ENCODE results near the gene NOL4L.

Gene NOL4L

GRCh38 chr20:32585011-32585585 lies at the start of gene NOL4L:
Gene NOL4L (minus strand): TSS chr20:32585333. CDS start chr20:32584890, 443 bp downstream.
- H3K4me1 ChIP-seq (ENCODE audit: insufficient read depth, low read length, severe bottlenecking): no peaks in the 10 kb centered on the region
- H3K9ac ChIP-seq (ENCODE audit: low read length): peak within 1 kb of the TSS; percentile 55; the same call in 1 of the 2 replicates
- no peaks in the 10 kb centered on the region; the same call in 1 of the 2 replicates for H3K27me3 ChIP-seq (ENCODE audit: insufficient read depth, low read length)
- H3K9me3 ChIP-seq (ENCODE audit: low read length): no peaks in the 10 kb centered on the region
- H3K79me2 ChIP-seq (ENCODE audit: insufficient read depth, low read length): no peaks in the 10 kb centered on the region
- no peaks in the 10 kb centered on the region for H3K36me3 ChIP-seq (ENCODE audit: insufficient read depth, low read length)
- no peaks in the 10 kb centered on the region for H3F3A ChIP-seq (ENCODE audit: insufficient read depth, low read length)
- H3K4me3 ChIP-seq (ENCODE audit: low read depth, low read length, poor library complexity, severe bottlenecking): peak within 1 kb of the TSS; percentile 74
- peak within 1 kb of the TSS; percentile 99 for H3K4me2 ChIP-seq (ENCODE audit: low read length)
- no peak within 1 kb of the TSS for H2AFZ ChIP-seq (ENCODE audit: low read length)
- no peak for TF ChIP-seq CTCF (IDR thresholded peaks at IDR 0.05; ENCODE audit: low read length)
- no peak for TF ChIP-seq EZH2 (IDR thresholded peaks at IDR 0.05; ENCODE audit: borderline replicate concordance, low read length)
- H3K27ac ChIP-seq (ENCODE audit: low read depth, low read length, poor library complexity, severe bottlenecking): no peak within 1 kb of the TSS
- no peaks in the 10 kb centered on the region for H3K9me2 ChIP-seq (ENCODE audit: low read depth, low read length)
- H4K20me1 ChIP-seq (ENCODE audit: insufficient read depth, low read length): no peaks in the 10 kb centered on the region

GRCh38 chr20:32634041-32634805 lies 49.1 kb upstream of the NOL4L start:
- Histone ChIP-seq H3F3A (ENCODE audit: insufficient read depth, low read length) (no peaks in the 10 kb centered on the region), H3K9me3 (ENCODE audit: low read length) (no peaks in the 10 kb centered on the region), H3K36me3 (ENCODE audit: insufficient read depth, low read length) (no peaks in the 10 kb centered on the region), H2AFZ (ENCODE audit: low read length) (no peak overlapping the region), H3K4me3 (ENCODE audit: low read depth, low read length, poor library complexity, severe bottlenecking) (no peak overlapping the region), H3K27ac (ENCODE audit: low read depth, low read length, poor library complexity, severe bottlenecking) (no peak overlapping the region), H3K27me3 (ENCODE audit: insufficient read depth, low read length) (no peaks in the 10 kb centered on the region), H3K9ac (ENCODE audit: low read length) (no peak overlapping the region), H3K4me1 (ENCODE audit: insufficient read depth, low read length, severe bottlenecking) (peaks cover 29% of the 10 kb centered on the region), H4K20me1 (ENCODE audit: insufficient read depth, low read length) (no peaks in the 10 kb centered on the region), H3K4me2 (ENCODE audit: low read length) (no peak overlapping the region), H3K9me2 (ENCODE audit: low read depth, low read length) (no peaks in the 10 kb centered on the region), H3K79me2 (ENCODE audit: insufficient read depth, low read length) (no peaks in the 10 kb centered on the region)
- TF ChIP-seq CTCF (IDR thresholded peaks at IDR 0.05; ENCODE audit: low read length) (no peak), EZH2 (IDR thresholded peaks at IDR 0.05; ENCODE audit: borderline replicate concordance, low read length) (no peak)

- Histone ChIP-seq H3K9me3 (ENCODE audit: low read length) (no peaks in the 10 kb centered on the region), H3K27me3 (ENCODE audit: insufficient read depth, low read length) (no peaks in the 10 kb centered on the region), H4K20me1 (ENCODE audit: insufficient read depth, low read length) (no peaks in the 10 kb centered on the region), H3K36me3 (ENCODE audit: insufficient read depth, low read length) (no peaks in the 10 kb centered on the region), H3K27ac (ENCODE audit: low read depth, low read length, poor library complexity, severe bottlenecking) (no peak overlapping the region), H3K4me3 (ENCODE audit: low read depth, low read length, poor library complexity, severe bottlenecking) (peak overlapping the region; percentile 49), H3K79me2 (ENCODE audit: insufficient read depth, low read length) (no peaks in the 10 kb centered on the region), H3F3A (ENCODE audit: insufficient read depth, low read length) (no peaks in the 10 kb centered on the region), H3K9ac (ENCODE audit: low read length) (peak overlapping the region; percentile 26; the same call in 1 of the 2 replicates), H3K4me1 (ENCODE audit: insufficient read depth, low read length, severe bottlenecking) (peaks cover 43% of the 10 kb centered on the region), H3K4me2 (ENCODE audit: low read length) (peak overlapping the region; percentile 44), H2AFZ (ENCODE audit: low read length) (no peak overlapping the region), H3K9me2 (ENCODE audit: low read depth, low read length) (no peaks in the 10 kb centered on the region)
- TF ChIP-seq CTCF (IDR thresholded peaks at IDR 0.05; ENCODE audit: low read length) (no peak), EZH2 (IDR thresholded peaks at IDR 0.05; ENCODE audit: borderline replicate concordance, low read length) (no peak)
These were observed 47.6 kb upstream of the NOL4L start for GRCh38 chr20:32632461-32633354.
